GM19239 (cell line): Measurements from ENCODE around the gene SPON1.
"Not testable (repeated sequence)": the region's sequence is repeated elsewhere in the genome, so short reads cannot be mapped to it uniquely, and the experiment has no call there.

Experiments used
- DNase-seq: peaks from one replicate; pipeline ENCODE4 v3.0.0; 2011; ENCODE audit warnings: low spot score; ENCODE audit not compliant: insufficient read length
- FAIRE-seq: peaks from 2 replicates; lab custom pipeline; 2011; peaks lifted over from hg19 to GRCh38; lab: Jason Lieb, UNC

SPON1 gene

DNA sequence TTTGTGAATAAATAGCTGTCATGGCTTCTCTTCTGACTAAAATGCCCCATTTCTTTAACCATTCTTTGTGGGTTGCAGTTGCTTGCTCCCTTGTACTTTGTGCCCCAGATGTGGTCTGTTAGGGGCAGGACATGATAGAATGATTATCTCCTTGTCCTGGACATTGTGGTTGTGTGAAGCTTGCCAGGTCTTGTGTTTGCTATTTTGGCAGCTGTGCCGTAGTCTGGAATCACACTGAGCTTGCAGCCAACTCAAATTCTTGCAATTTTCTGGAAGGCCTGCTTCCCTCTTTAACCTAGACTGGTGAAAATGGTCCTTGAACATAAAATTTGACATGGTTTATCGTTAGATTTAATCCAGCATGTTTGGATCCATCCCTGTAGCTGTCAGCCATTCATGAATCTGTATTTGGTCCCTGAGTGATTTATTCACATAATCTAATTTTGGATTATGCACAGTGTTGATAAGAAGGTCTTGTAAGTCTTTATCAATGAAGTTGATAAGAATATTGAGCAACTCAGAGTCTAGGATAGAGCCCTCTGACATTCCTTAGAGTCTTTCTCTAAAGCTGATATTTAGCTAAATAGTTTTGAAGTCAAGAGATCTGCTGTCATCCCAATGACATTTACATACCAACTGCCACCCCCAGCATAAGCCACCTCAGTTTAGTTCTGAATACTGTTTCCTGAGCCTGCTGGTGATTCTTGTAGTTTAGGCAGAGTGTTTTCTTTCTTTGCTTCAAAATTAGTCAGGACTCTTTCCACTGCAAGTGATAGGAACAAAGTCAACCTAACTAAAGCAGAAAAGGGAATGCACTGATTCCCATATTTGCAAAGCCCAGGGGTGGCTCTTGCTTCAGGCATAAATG lies 9.8 kb downstream of the SPON1 start:
- DNase-seq = no peak
- no peak for FAIRE-seq

DNA sequence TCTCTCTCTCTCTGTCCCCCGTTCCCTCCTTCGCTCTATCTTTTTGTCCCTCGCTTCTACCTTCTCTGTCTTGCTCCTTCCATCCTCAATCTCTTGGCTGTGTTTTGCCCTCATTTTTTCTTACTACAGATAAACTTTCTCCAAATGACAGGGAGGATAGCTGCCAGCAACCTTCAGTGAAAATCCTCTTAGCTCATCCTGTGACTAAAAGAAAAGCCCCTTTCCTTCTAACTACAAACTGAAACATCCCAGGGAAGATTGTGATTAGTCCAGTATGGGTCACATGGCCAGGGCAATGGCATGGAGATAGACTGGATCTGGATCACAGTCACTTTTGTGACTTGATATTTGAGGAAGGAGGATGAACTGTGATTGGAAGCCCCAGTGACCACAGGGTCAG lies 10.4 kb downstream of the SPON1 start:
- no peak for FAIRE-seq
- DNase-seq = no peak

DNA sequence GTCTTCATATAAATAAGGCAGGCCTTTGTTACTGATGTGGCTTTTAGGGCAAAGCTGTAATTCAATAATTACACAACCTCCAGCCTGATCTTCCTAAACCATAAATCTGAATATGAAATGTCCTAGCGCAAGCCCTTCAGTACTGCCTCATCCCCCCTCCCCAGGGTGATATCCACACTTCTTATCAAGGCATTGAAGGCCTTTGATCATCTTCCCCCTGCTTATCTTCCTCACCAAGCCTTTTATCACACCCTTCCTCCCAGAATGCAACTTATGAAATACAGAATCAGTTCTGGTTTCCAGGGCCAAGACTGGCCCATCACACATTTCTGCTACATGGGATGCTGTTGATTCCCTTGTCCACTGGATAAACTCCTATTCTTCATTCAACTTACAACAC lies 12.1 kb downstream of the SPON1 start:
- no peak for DNase-seq
- no peak for FAIRE-seq

DNA sequence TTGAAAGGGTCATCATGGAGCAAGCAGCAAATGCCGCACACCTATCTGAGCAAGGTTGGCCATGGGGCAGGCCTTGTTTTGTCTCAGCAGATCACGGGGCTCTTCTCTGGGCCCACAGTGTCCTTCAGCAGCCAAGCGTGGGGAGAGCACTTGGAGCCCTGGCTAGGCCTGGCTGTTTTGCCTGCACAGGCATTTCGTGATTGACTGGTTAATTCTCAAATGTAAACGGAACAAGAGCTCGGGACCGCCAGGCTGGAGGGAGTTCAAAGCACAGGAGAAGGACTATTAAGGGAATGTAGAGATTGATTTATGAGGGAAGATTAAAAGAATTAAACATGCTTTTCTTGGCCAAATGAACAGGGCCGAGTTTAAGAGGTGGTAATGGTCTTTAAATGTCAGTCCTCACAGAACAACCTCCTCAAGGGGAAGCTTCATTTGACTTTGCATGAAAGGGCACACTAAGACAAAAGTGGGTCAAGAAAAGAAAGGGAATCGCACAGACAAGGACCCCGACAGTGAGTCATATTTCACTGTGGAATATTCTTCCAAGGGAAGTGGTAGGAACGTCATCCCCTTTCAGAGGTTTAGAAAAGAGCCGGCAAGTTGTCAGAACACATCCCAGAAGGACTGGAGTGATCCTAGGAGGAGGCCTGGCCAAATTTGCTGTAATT lies 20.7 kb downstream of the SPON1 start:
- FAIRE-seq = no peak
- DNase-seq = no peak

DNA sequence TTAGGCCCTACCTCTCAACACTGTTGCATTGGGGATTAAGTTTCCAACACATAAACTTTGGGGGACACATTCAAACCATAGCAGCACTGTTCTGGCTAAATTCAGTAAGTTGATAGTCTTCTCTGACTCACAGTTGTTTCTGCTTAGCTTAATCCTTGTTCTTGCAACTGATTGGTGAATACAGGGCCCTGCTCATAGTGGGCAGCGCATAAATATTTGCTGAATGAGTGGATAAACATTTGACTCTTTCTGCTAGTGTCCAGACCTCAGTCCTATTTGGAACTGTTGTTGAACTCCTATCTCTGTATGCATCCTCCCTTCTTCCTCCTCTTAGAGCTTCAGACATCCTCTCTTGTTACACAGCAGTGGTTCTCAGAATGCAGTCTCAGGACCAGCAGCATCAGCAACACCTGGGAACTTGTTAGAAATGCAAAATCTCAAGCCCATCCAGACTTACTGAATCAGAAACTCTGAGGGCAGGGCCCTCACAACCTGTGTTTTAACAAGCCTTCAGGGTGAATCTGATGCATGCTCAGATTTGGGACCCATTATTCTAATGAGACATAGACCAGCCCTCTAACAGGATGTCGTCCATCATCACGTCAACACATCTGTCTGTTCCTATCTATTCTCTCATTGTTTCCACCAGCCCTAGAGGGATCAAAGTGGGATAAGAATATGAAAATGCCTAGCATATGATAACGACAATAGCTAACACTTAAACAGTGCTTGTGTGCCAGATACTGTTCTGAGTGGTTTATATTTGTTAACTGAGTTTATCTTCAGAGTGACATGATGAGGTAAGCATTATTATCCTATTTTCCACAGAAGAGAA lies 22.3 kb downstream of the SPON1 start:
- FAIRE-seq (no peak), DNase-seq (no peak)

DNA sequence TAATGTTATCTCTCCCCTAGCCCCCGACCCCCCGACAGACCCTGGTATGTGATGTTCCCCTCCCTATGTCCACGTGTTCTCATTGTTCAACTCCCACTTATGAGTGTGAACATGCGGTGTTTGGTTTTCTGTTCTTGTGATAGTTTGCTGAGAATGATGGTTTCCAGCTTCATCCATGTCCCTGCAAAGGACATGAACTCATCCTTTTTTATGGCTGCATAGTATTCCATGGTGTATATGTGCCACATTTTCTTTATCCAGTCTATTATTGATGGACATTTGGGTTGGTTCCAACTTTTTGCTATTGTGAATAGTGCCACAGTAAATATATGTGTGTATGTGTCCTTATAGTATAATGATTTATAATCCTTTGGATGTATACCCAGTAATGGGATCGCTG lies 24.2 kb downstream of the SPON1 start:
- DNase-seq, FAIRE-seq: not testable (repeated sequence)

DNA sequence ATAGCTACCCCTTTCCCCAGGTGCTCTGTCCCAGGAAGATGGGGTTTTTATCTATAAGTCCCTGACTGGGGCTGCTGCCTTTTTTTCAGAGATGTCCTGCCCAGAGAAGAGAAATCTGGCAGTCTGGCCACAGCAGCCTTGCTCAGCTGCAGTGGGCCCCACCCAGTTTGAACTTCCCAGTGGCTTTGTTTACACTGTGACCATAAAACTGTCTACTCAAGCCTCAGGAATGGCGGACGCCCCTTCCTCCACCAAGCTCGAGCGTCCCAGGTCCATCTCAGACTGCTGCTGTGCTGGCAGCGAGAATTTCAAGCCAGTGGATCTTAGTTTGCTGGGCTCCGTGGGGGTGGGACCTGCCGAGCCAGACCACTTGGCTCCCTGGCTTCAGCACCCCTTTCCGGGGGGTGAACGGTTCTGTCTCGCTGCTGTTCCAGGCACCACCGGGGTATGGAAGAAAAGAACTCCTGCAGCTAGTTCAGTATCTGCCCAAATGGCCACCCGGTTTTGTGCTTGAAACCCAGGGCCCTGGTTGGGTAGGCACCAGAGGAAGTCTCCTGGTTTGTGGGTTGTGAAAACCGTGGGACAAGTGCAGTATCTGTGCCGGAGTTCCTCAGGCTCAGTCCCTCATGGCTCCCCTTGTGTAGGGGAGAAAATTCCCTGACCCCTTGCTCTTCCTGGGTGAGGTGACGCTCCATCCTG lies 29.8 kb downstream of the SPON1 start:
- DNase-seq, FAIRE-seq: not testable (repeated sequence)

DNA sequence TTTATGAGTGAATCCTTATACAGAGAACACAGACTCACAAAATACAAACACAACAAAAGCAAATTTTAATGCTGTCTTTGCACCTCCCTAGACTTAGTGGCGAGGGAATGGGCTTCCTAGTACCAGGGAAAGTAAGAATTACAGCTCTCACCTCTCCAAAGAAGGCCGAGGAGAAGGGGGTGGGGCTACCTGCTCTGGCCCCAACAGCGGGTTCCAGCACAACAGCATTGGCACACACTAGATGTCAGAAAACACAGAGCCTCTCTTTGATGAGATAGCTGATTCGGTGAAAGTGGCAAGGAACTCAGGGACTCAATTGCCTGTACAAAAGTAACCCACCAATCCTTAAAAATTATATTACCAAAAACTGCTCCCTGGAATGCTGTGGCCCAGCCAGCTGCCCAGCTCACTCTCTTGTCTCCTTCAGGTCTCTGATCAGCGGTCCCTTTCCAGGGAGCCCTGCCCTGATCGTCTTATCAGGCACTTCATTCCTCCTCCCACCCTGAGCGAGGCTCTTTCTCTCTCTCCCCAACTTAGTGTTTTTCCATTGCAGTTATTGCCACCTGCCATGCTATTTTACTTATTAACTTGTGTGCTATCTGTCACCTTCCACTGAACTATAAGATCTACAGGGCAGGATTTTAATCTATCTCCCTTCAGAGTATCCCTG lies 30.7 kb downstream of the SPON1 start:
- DNase-seq = no peak
- FAIRE-seq = no peak

DNA sequence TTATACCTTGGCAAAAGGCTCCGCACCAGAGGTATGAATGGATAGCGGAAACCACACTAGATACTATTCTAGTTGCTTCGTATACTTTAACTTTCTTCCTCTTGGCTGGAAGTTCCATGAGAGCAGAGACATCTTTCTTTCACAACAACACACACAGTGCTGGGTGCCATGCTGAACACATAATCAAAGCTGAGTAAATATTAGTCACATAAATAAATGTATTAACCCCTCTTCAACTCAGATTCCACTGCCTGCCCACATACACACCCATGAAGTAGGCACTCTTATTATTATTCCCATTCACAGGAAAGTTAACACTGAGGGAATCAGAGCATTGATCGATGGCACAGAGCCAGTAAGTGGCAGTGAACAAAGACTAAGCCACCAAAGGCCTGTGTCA lies 35.4 kb downstream of the SPON1 start:
- DNase-seq = no peak
- no peak for FAIRE-seq

DNA sequence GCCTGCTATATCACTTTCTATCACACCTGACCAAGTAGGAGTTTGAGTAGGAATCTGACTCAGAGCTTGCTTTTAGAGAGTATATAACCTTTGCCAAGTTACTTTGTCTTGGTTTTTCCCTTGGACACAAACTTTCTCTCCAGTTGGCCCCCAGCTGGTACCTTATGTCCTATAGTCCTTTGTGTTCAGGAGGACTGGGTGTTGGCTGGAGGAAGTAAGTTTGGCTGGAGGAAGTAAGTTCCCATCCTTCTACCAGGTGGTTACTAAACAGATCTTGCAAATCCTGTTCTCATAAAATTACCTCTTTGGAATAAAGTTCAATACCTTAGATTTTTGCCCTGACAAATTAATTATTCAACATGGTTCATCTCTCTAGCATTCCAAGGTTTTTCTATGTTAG lies 37.2 kb downstream of the SPON1 start:
- FAIRE-seq (no peak), DNase-seq (no peak)

DNA sequence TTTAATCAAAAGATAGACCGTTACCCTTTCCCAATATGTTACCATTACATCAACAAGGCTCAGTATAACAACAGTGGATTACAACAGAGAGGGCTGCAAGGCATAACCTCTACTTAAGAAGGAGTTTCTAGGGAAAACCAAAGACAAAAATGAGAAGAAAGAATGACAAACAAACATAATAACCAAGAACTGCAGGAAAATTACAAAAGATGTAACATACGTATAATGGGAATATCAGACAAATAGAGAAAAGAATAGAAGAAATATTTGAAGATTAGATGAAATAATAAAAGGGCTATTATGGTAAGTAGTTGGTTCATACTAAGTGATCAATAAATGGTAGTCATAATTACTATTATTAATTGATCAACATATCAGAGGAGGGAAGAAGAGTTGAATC lies 39.1 kb downstream of the SPON1 start:
- DNase-seq (no peak), FAIRE-seq (no peak)

DNA sequence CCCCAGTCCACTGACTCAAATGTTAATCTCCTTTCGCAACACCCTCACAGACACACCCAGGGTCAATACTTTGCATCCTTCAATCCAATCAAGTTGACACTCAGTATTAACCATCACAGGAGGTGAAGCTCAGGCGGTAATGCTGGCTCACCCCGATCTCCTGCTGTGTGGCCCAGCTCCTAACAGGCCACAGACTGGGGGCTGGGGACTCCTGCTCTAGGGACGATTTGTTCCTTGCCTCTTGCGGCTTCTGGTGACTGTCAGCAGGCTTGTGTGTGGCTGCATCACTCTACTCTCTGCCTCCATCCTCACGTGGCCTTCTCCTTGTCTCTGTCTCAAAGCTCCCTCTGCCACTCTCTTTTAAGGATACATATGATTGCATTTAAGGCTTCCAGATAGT lies 45.0 kb downstream of the SPON1 start:
- no peak for DNase-seq
- no peak for FAIRE-seq

DNA sequence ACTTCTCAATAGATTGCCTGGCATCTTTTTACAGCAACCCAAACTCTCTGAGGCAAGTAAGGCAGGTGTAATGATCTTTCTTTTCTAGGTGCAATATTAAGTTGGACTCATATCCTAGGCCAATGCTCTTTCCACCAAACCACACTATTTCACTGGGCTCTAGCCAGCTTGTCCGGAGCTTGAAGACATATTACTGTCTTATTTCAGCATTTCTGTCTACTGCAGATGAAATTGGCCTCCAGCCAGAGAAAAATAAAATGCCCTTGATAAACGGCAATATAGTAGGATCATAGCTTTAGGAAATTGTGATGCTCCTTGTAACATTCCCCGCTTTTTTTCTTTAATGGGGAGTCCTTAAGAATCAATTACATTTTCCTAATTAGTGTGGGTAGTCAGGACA lies 48.1 kb downstream of the SPON1 start:
- no peak for DNase-seq
- FAIRE-seq = no peak

DNA sequence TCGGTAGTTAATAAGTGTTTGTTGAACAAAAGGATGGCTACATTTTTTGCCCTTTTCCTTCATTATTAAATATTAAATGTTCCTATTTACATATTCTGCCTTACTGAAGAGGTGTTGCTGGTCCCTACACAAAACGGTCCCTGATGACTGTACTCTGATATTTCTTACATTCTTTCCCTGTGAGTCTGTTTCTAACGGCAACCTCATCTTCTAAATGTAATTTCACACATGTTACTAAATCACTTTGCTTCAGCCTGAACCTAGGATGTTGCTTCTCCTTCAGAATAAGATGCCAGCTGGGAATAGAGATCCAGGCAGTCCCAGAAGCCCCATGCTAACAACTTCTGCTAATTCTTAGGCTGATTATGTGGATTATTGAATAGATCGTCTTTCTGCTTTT lies 50.3 kb downstream of the SPON1 start:
- FAIRE-seq = no peak
- DNase-seq = no peak

DNA sequence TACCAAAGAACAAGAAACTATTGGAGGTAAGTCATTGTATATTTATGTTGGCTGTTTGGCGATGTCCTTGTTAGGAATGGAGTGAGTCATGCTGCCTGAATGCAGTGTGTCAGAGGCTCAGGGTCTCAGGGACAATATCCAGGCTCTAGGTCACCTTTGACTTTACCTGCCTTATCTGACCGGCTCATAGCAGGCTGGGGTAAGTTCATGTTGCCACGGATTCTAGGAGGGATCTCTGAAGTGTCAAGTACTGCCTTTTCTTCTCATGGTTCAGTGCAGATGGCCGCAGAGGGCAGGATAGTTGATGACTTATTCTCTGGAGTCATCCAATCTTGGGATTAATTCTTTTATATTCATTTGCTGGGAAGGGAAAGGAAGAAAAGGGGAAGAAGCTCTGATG lies 53.2 kb downstream of the SPON1 start:
- FAIRE-seq (no peak), DNase-seq (no peak)

DNA sequence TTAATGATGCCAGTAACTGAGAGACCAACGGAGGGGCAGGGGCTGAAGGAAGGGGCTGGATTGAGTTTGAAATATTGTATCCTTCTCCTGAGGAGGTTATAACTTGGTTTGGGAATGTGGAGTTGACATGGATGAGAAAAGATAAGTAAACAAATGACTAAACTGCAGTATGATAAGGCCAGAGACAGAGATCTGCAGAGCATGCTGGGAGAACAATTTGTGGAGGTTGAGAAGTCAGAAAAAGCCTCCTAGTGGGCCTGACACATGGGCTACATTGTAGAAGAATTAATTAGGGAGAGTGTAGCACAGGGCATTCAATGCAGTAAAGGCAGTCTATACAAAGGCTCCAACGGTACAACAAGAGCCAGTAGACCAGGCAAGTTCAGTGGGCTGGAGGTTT lies 55.9 kb downstream of the SPON1 start:
- FAIRE-seq = no peak

DNA sequence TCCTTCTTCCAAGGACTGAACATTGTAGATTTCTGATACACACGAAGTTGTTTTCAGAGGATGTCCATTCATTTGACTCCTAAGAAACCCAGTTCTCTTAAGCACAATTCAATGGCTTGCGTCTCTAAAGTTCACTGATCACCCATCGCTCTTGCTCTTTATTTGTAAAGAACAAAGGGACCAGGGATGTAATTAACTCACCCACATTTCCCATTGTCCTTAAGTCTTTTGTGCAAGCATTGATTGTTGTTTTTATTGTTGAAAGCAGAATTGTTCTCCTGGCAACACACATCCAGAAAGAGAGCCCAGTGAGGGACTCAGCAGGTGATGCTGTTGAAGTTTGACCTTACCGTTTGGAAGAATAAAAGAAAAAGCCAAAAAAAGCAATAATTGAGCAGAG lies 59.2 kb downstream of the SPON1 start:
- FAIRE-seq = no peak

More for the DNA sequence above, 55.9 kb downstream of the SPON1 start:
- DNase-seq = no peak

DNA sequence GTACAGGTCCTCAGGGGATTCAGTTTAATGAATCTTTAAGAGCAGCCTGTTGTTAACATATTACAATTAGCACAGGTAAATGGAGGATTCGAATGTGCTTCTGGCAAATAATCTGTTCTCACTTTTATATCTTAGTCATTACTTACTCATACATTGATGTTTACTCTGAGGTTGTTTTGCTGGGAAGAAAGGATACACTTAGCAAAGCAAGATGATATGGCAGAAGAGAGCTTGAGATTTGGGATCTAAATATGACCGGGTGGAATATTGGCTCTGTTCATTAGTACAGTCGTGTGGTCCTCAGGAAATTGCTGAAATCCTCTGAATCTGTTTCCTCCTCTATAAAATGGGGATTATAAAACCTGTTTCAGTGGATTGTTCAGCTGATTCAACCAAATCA lies 59.7 kb downstream of the SPON1 start:
- DNase-seq (no peak), FAIRE-seq (no peak)

More for the DNA sequence above, 59.2 kb downstream of the SPON1 start:
- no peak for DNase-seq

DNA sequence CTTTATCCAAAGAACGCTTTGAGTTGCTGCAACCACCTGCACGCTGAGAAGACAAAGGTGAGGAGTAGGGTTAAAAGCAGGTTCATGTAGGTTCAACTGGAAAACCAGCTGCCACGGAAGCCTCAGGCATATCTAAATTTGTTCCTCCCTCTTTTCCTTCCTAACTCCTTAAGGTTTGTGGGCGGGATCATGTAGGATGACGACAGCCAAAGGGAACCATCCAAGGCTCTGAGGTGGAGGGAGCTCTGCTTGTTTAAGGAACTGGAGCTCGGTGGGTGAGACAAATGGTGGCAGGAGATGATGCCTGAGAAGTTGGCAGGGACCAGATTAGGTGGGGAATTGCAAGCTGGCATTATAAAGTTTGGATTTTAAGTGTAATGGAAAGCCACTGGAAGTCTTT lies 60.3 kb downstream of the SPON1 start:
- DNase-seq (no peak), FAIRE-seq (no peak)

DNA sequence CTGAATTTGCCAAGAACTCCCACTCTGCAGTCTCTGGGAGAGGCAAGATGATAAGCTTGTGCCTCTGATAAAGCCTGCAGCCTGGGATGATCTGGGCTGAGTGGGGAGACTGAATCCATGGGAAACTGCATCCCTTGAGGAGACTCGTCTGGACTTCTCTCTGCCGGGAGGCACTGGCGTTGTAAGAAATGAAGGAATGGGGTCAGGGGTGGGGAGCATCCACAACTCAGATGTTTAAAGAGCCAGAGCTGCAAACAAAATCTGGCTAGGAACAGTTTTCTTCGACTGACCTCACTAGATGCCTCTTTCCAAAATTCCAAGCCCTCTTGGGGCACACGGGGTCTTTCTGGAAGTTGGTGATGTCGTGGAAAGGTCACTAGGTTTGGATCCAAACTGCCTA lies 64.4 kb downstream of the SPON1 start:
- no peak for DNase-seq
- no peak for FAIRE-seq
